ENCODE data around the gene BMP2.

DNA sequence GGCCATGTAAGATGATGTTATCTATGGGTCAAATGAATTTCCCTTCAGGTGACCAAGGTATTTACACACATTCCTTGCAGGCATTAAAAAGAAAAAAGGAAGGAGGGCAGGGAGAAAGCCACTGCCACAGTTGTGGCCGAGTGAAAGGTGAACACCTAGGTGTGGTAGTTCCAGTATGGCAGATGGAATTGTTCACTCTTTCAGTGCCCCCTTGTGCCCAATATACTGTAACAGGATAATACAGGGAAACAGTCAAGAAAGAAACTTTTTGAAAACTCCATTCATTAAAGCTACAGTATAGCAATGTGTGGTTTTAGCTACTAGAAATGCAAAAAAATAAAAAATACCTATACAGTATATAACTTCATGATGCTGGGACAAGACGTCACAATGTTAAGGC is 52.1 kb downstream of the BMP2 start:
- TF ChIP-seq CREB1 (CRISPR knock-in tag; IDR thresholded peaks at IDR 0.05; ENCODE audit: low read depth) (no peak), POLR2AphosphoS5 (IDR thresholded peaks at IDR 0.05; ENCODE audit: low read depth) (no peak), ETS1 (IDR thresholded peaks at IDR 0.05) (no peak), EZH2 (IDR thresholded peaks at IDR 0.05; ENCODE audit: low read depth, unreplicated experiment) (no peak), EZH2phosphoT487 (IDR thresholded peaks at IDR 0.05; ENCODE audit: unreplicated experiment) (no peak), ZNF114 (CRISPR knock-in tag; IDR thresholded peaks at IDR 0.05) (no peak)
- TF ChIP-seq, protein P1, sequence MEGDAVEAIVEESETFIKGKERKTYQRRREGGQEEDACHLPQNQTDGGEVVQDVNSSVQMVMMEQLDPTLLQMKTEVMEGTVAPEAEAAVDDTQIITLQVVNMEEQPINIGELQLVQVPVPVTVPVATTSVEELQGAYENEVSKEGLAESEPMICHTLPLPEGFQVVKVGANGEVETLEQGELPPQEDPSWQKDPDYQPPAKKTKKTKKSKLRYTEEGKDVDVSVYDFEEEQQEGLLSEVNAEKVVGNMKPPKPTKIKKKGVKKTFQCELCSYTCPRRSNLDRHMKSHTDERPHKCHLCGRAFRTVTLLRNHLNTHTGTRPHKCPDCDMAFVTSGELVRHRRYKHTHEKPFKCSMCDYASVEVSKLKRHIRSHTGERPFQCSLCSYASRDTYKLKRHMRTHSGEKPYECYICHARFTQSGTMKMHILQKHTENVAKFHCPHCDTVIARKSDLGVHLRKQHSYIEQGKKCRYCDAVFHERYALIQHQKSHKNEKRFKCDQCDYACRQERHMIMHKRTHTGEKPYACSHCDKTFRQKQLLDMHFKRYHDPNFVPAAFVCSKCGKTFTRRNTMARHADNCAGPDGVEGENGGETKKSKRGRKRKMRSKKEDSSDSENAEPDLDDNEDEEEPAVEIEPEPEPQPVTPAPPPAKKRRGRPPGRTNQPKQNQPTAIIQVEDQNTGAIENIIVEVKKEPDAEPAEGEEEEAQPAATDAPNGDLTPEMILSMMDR (conservative IDR thresholded peaks at IDR 0.05; ENCODE audit: low read depth in 2 of 2) = peak; percentile 48 to 59
- TF ChIP-seq, protein P2, sequence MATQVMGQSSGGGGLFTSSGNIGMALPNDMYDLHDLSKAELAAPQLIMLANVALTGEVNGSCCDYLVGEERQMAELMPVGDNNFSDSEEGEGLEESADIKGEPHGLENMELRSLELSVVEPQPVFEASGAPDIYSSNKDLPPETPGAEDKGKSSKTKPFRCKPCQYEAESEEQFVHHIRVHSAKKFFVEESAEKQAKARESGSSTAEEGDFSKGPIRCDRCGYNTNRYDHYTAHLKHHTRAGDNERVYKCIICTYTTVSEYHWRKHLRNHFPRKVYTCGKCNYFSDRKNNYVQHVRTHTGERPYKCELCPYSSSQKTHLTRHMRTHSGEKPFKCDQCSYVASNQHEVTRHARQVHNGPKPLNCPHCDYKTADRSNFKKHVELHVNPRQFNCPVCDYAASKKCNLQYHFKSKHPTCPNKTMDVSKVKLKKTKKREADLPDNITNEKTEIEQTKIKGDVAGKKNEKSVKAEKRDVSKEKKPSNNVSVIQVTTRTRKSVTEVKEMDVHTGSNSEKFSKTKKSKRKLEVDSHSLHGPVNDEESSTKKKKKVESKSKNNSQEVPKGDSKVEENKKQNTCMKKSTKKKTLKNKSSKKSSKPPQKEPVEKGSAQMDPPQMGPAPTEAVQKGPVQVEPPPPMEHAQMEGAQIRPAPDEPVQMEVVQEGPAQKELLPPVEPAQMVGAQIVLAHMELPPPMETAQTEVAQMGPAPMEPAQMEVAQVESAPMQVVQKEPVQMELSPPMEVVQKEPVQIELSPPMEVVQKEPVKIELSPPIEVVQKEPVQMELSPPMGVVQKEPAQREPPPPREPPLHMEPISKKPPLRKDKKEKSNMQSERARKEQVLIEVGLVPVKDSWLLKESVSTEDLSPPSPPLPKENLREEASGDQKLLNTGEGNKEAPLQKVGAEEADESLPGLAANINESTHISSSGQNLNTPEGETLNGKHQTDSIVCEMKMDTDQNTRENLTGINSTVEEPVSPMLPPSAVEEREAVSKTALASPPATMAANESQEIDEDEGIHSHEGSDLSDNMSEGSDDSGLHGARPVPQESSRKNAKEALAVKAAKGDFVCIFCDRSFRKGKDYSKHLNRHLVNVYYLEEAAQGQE (IDR thresholded peaks at IDR 0.05; ENCODE audit: unreplicated experiment) = no peak
